HPDE6-E6E7 (cell line): Measurements from ENCODE around the gene CHD1.

Experiments
- DNase-seq: peaks from one replicate; pipeline ENCODE4 v3.0.0; 2011; ENCODE audit warnings: missing footprints; ENCODE audit errors: extremely low spot score

The CHD1 gene

GRCh38 chr5:98904780-98905179 is 24.0 kb downstream of the CHD1 start:
- DNase-seq, result peak; percentile 35

GRCh38 chr5:98902733-98903132 is 26.1 kb downstream of the CHD1 start:
- no peak for DNase-seq

GRCh38 chr5:98899456-98899855 is 29.4 kb downstream of the CHD1 start:
- DNase-seq, result no peak

- no peak for DNase-seq
Measured at GRCh38 chr5:98898743-98899142, 30.1 kb downstream of the CHD1 start.

GRCh38 chr5:98891591-98891990 is 37.2 kb downstream of the CHD1 start:
- no peak for DNase-seq

- DNase-seq, result no peak
Measured at GRCh38 chr5:98880598-98880997, 48.2 kb downstream of the CHD1 start.

- no peak for DNase-seq
Measured at GRCh38 chr5:98880151-98880550, 48.7 kb downstream of the CHD1 start.

GRCh38 chr5:98877600-98877999 is 51.2 kb downstream of the CHD1 start:
- DNase-seq, result no peak

GRCh38 chr5:98872674-98873073 is 56.1 kb downstream of the CHD1 start:
- no peak for DNase-seq

GRCh38 chr5:98865690-98866089 is 63.1 kb downstream of the CHD1 start:
- DNase-seq, result no peak

GRCh38 chr5:98847054-98847453 is 81.8 kb downstream of the CHD1 start:
- no peak for DNase-seq

- DNase-seq, result no peak
Measured at GRCh38 chr5:98846520-98846919, 82.3 kb downstream of the CHD1 start.

- no peak for DNase-seq
Measured at GRCh38 chr5:98845878-98846277, 82.9 kb downstream of the CHD1 start.

GRCh38 chr5:98844865-98845264 is 83.9 kb downstream of the CHD1 start:
- no peak for DNase-seq

- no peak for DNase-seq
Measured at GRCh38 chr5:98843481-98843880, 85.3 kb downstream of the CHD1 start.

GRCh38 chr5:98840946-98841345 is 87.9 kb downstream of the CHD1 start:
- DNase-seq, result no peak

GRCh38 chr5:98839469-98840383 is 89.1 kb downstream of the CHD1 start:
- no peak for DNase-seq

GRCh38 chr5:98836175-98836574 is 92.6 kb downstream of the CHD1 start:
- no peak for DNase-seq

GRCh38 chr5:98827588-98828284 is 101.1 kb downstream of the CHD1 start:
- no peak for DNase-seq

GRCh38 chr5:98827161-98827560 is 101.6 kb downstream of the CHD1 start:
- peak; percentile 38 for DNase-seq

GRCh38 chr5:98825582-98826375 is 103.0 kb downstream of the CHD1 start:
- DNase-seq, result no peak

- DNase-seq, result no peak
Measured at GRCh38 chr5:98816582-98817222, 112.1 kb downstream of the CHD1 start.
